Measurements from ENCODE around the gene LDLRAP1.

The LDLRAP1 gene

GRCh38 chr1:25544243-25544764 lies 898 bp downstream of the LDLRAP1 start:
- no peak for DNase-seq

- DNase-seq, result no peak
Measured at GRCh38 chr1:25544819-25545218, 1.4 kb downstream of the LDLRAP1 start.

- DNase-seq, result no peak
Measured at GRCh38 chr1:25545767-25546166, 2.4 kb downstream of the LDLRAP1 start.

- DNase-seq, result no peak
Measured at GRCh38 chr1:25546193-25546592, 2.8 kb downstream of the LDLRAP1 start.

GRCh38 chr1:25548601-25549000 lies 5.2 kb downstream of the LDLRAP1 start:
- DNase-seq, result no peak

- DNase-seq, result peak; percentile 52
Measured at GRCh38 chr1:25549273-25550154, 6.1 kb downstream of the LDLRAP1 start.

- DNase-seq, result no peak
Measured at GRCh38 chr1:25550155-25550506, 6.7 kb downstream of the LDLRAP1 start.

GRCh38 chr1:25550683-25551310 lies 7.4 kb downstream of the LDLRAP1 start:
- DNase-seq, result no peak

- no peak for DNase-seq
Measured at GRCh38 chr1:25553749-25554429, 10.5 kb downstream of the LDLRAP1 start.

- no peak for DNase-seq
Measured at GRCh38 chr1:25554430-25554780, 11.0 kb downstream of the LDLRAP1 start.

- no peak for DNase-seq
Measured at GRCh38 chr1:25554886-25555752, 11.7 kb downstream of the LDLRAP1 start.

- DNase-seq, result no peak
Measured at GRCh38 chr1:25555753-25556092, 12.3 kb downstream of the LDLRAP1 start.

- DNase-seq, result no peak
Measured at GRCh38 chr1:25556132-25556670, 12.8 kb downstream of the LDLRAP1 start.

GRCh38 chr1:25556791-25557476 lies 13.5 kb downstream of the LDLRAP1 start:
- no peak for DNase-seq

- DNase-seq, result no peak
Measured at GRCh38 chr1:25557543-25557942, 14.1 kb downstream of the LDLRAP1 start.

GRCh38 chr1:25559031-25559430 lies 15.6 kb downstream of the LDLRAP1 start:
- DNase-seq, result no peak

- DNase-seq, result no peak
Measured at GRCh38 chr1:25560001-25560400, 16.6 kb downstream of the LDLRAP1 start.

- no peak for DNase-seq
Measured at GRCh38 chr1:25560788-25561187, 17.4 kb downstream of the LDLRAP1 start.

- DNase-seq, result no peak
Measured at GRCh38 chr1:25561421-25562100, 18.2 kb downstream of the LDLRAP1 start.

GRCh38 chr1:25562101-25562927 lies 18.9 kb downstream of the LDLRAP1 start:
- no peak for DNase-seq

GRCh38 chr1:25562928-25563283 lies 19.5 kb downstream of the LDLRAP1 start:
- DNase-seq, result no peak
